ENCODE measurements around the gene TOM1L1. TPM values are rescaled to one million over a fixed set of nuclear protein-coding genes. Genes with fewer than 3 reads are reported as not detected.

Gene TOM1L1
- total RNA-seq, 1 donor from 2014 or later, result 107 TPM

- Histone ChIP-seq H3K9me3 (ENCODE audit: low read depth) (no peaks in the 10 kb centered on the region), H3K27ac (no peak overlapping the region), H3K9ac (no peak overlapping the region), H3K4me2 (no peak overlapping the region), H3K36me3 (peaks cover 5% of the 10 kb centered on the region), H3K4me1 (no peaks in the 10 kb centered on the region), H3K27me3 (no peaks in the 10 kb centered on the region), H3F3A (ENCODE audit: low read depth) (no peaks in the 10 kb centered on the region), H3K79me2 (ENCODE audit: low read depth) (no peaks in the 10 kb centered on the region), H2AFZ (replicated peaks) (no peak overlapping the region), H4K20me1 (ENCODE audit: low read depth) (no peaks in the 10 kb centered on the region), H3K4me3 (no peak overlapping the region)
- TF ChIP-seq EZH2phosphoT487 (IDR thresholded peaks at IDR 0.05) (no peak), EZH2 (IDR thresholded peaks at IDR 0.05) (no peak), CTCF (IDR thresholded peaks at IDR 0.05) (no peak)
- H3K9me3 Mint-ChIP-seq, result no peaks in the 10 kb centered on the region
- no peaks in the 10 kb centered on the region for H3K27me3 Mint-ChIP-seq (ENCODE audit: insufficient read depth, low read depth)
- peaks cover 4% of the 10 kb centered on the region for H3K4me1 Mint-ChIP-seq
- H3K36me3 Mint-ChIP-seq, result peaks cover 4% of the 10 kb centered on the region
- peak; percentile 44 for DNase-seq (ENCODE audit: low spot score)
- no peak overlapping the region for H3K27ac Mint-ChIP-seq
- H3K4me3 Mint-ChIP-seq, result no peak overlapping the region
These were observed 89.5 kb downstream of the TOM1L1 start for GRCh38 chr17:54990118-54990517.

GRCh38 chr17:54991567-54991966 lies 90.9 kb downstream of the TOM1L1 start:
- no peak overlapping the region for H3K4me3 ChIP-seq
- Mint-ChIP-seq H3K27me3 (ENCODE audit: insufficient read depth, low read depth) (no peaks in the 10 kb centered on the region), H3K4me3 (no peak overlapping the region), H3K36me3 (peaks cover 3% of the 10 kb centered on the region), H3K27ac (no peak overlapping the region), H3K4me1 (peaks cover 4% of the 10 kb centered on the region), H3K9me3 (no peaks in the 10 kb centered on the region)
- no peak overlapping the region for H3K9ac ChIP-seq
- H3K27me3 ChIP-seq, result no peaks in the 10 kb centered on the region
- H3F3A ChIP-seq (ENCODE audit: low read depth), result no peaks in the 10 kb centered on the region
- H2AFZ ChIP-seq (replicated peaks), result no peak overlapping the region
- H3K36me3 ChIP-seq, result peaks cover 5% of the 10 kb centered on the region
- no peak overlapping the region for H3K4me2 ChIP-seq
- H3K79me2 ChIP-seq (ENCODE audit: low read depth), result no peaks in the 10 kb centered on the region
- H3K27ac ChIP-seq, result no peak overlapping the region
- TF ChIP-seq CTCF (IDR thresholded peaks at IDR 0.05) (no peak), EZH2phosphoT487 (IDR thresholded peaks at IDR 0.05) (no peak), EZH2 (IDR thresholded peaks at IDR 0.05) (no peak)
- no peaks in the 10 kb centered on the region for H4K20me1 ChIP-seq (ENCODE audit: low read depth)
- no peak for DNase-seq (ENCODE audit: low spot score)
- no peaks in the 10 kb centered on the region for H3K4me1 ChIP-seq
- H3K9me3 ChIP-seq (ENCODE audit: low read depth), result no peaks in the 10 kb centered on the region

GRCh38 chr17:54992797-54993639 lies 92.4 kb downstream of the TOM1L1 start:
- peaks cover 5% of the 10 kb centered on the region for H3K36me3 ChIP-seq
- DNase-seq (ENCODE audit: low spot score), result peak; percentile 63
- no peak overlapping the region for H3K27ac ChIP-seq
- no peaks in the 10 kb centered on the region for H4K20me1 ChIP-seq (ENCODE audit: low read depth)
- TF ChIP-seq EZH2 (IDR thresholded peaks at IDR 0.05), result no peak
- TF ChIP-seq CTCF (IDR thresholded peaks at IDR 0.05), result peak; percentile 78
- TF ChIP-seq EZH2phosphoT487 (IDR thresholded peaks at IDR 0.05), result no peak
- Mint-ChIP-seq H3K27ac (no peak overlapping the region), H3K36me3 (no peaks in the 10 kb centered on the region), H3K9me3 (no peaks in the 10 kb centered on the region), H3K4me3 (no peak overlapping the region), H3K4me1 (peaks cover 4% of the 10 kb centered on the region), H3K27me3 (ENCODE audit: insufficient read depth, low read depth) (no peaks in the 10 kb centered on the region)
- no peaks in the 10 kb centered on the region for H3K9me3 ChIP-seq (ENCODE audit: low read depth)
- no peaks in the 10 kb centered on the region for H3F3A ChIP-seq (ENCODE audit: low read depth)
- H3K79me2 ChIP-seq (ENCODE audit: low read depth), result no peaks in the 10 kb centered on the region
- H2AFZ ChIP-seq (replicated peaks), result no peak overlapping the region
- H3K4me1 ChIP-seq, result no peaks in the 10 kb centered on the region
- H3K4me2 ChIP-seq, result no peak overlapping the region
- no peak overlapping the region for H3K4me3 ChIP-seq
- H3K27me3 ChIP-seq, result no peaks in the 10 kb centered on the region
- H3K9ac ChIP-seq, result no peak overlapping the region

Data from neural progenitor cell (in vitro differentiated cells).